ENCODE measurements around the gene KRTAP23-1.

The KRTAP23-1 gene

GRCh38 chr21:30320215-30320614, 28.2 kb downstream of the KRTAP23-1 start, which contains the start of gene KRTAP26-1:
TSS of gene KRTAP26-1 (minus strand) at chr21:30320315. CDS start at chr21:30320035, 280 bp downstream.
- TF ChIP-seq CTCF (IDR thresholded peaks at IDR 0.05; ENCODE audit: poor library complexity, severe bottlenecking) = no peak
- ATAC-seq (ENCODE audit: low read depth) = no peak
- H3K36me3 ChIP-seq (ENCODE audit: low read depth) = no peaks in the 10 kb centered on the region

GRCh38 chr21:30315701-30316100, 32.7 kb downstream of the KRTAP23-1 start:
- no peaks in the 10 kb centered on the region for H3K9me3 ChIP-seq (ENCODE audit: severe bottlenecking)
- no peak overlapping the region for H3K27ac ChIP-seq (ENCODE audit: poor library complexity, severe bottlenecking)
- ATAC-seq (ENCODE audit: low read depth) (no peak), DNase-seq (ENCODE audit: low spot score) (no peak)
- TF ChIP-seq CTCF (IDR thresholded peaks at IDR 0.05; ENCODE audit: poor library complexity, severe bottlenecking) = no peak
- peaks cover 3% of the 10 kb centered on the region for H3K27me3 ChIP-seq (ENCODE audit: insufficient read depth, poor library complexity, severe bottlenecking)
- H3K4me3 ChIP-seq (ENCODE audit: severe bottlenecking) = no peak overlapping the region
- no peaks in the 10 kb centered on the region for H3K36me3 ChIP-seq (ENCODE audit: low read depth)
- no peaks in the 10 kb centered on the region for H3K4me1 ChIP-seq (ENCODE audit: insufficient read depth, poor library complexity, severe bottlenecking)

More at GRCh38 chr21:30320215-30320614, 28.2 kb downstream of the KRTAP23-1 start, which contains the start of gene KRTAP26-1:
- DNase-seq (ENCODE audit: low spot score) = no peak
- no peak within 1 kb of the TSS for H3K4me3 ChIP-seq (ENCODE audit: severe bottlenecking)
- no peaks in the 10 kb centered on the region for H3K4me1 ChIP-seq (ENCODE audit: insufficient read depth, poor library complexity, severe bottlenecking)
- no peak within 1 kb of the TSS for H3K27ac ChIP-seq (ENCODE audit: poor library complexity, severe bottlenecking)
- no peaks in the 10 kb centered on the region for H3K27me3 ChIP-seq (ENCODE audit: insufficient read depth, poor library complexity, severe bottlenecking)
- no peaks in the 10 kb centered on the region for H3K9me3 ChIP-seq (ENCODE audit: severe bottlenecking)

GRCh38 chr21:30306884-30307283, 41.5 kb downstream of the KRTAP23-1 start:
- no peak for TF ChIP-seq CTCF (IDR thresholded peaks at IDR 0.05; ENCODE audit: poor library complexity, severe bottlenecking)
- no peaks in the 10 kb centered on the region for H3K4me1 ChIP-seq (ENCODE audit: insufficient read depth, poor library complexity, severe bottlenecking)
- no peak overlapping the region for H3K27ac ChIP-seq (ENCODE audit: poor library complexity, severe bottlenecking)
- H3K4me3 ChIP-seq (ENCODE audit: severe bottlenecking) = no peak overlapping the region
- H3K27me3 ChIP-seq (ENCODE audit: insufficient read depth, poor library complexity, severe bottlenecking) = no peaks in the 10 kb centered on the region
- DNase-seq (ENCODE audit: low spot score) (no peak), ATAC-seq (ENCODE audit: low read depth) (no peak)
- no peaks in the 10 kb centered on the region for H3K36me3 ChIP-seq (ENCODE audit: low read depth)
- no peaks in the 10 kb centered on the region for H3K9me3 ChIP-seq (ENCODE audit: severe bottlenecking)

- Histone ChIP-seq H3K9me3 (ENCODE audit: severe bottlenecking) (no peaks in the 10 kb centered on the region), H3K4me3 (ENCODE audit: severe bottlenecking) (no peak overlapping the region), H3K4me1 (ENCODE audit: insufficient read depth, poor library complexity, severe bottlenecking) (no peaks in the 10 kb centered on the region), H3K27me3 (ENCODE audit: insufficient read depth, poor library complexity, severe bottlenecking) (no peaks in the 10 kb centered on the region), H3K27ac (ENCODE audit: poor library complexity, severe bottlenecking) (no peak overlapping the region), H3K36me3 (ENCODE audit: low read depth) (no peaks in the 10 kb centered on the region)
- no peak for DNase-seq (ENCODE audit: low spot score)
- no peak for TF ChIP-seq CTCF (IDR thresholded peaks at IDR 0.05; ENCODE audit: poor library complexity, severe bottlenecking)
- no peak for ATAC-seq (ENCODE audit: low read depth)
Measured at GRCh38 chr21:30305136-30305535, 43.3 kb downstream of the KRTAP23-1 start.

All from RWPE2 (cell line).